ENCODE data around the gene PYDC2.

PYDC2 gene

GRCh38 chr3:191461113-191461595 lies at the start of gene PYDC2:
Gene PYDC2 (plus strand): TSS chr3:191461163. CDS start chr3:191461163, 0 bp downstream.
- DNase-seq: no peak

- DNase-seq: no peak
Measured at GRCh38 chr3:191412759-191413158, 48.2 kb upstream of the PYDC2 start.

GRCh38 chr3:191414286-191414685 lies 46.7 kb upstream of the PYDC2 start:
- no peak for DNase-seq

- DNase-seq: no peak
Measured at GRCh38 chr3:191414732-191415131, 46.2 kb upstream of the PYDC2 start.

- DNase-seq: no peak
Measured at GRCh38 chr3:191415566-191415965, 45.4 kb upstream of the PYDC2 start.

GRCh38 chr3:191417457-191417729 lies 43.6 kb upstream of the PYDC2 start:
- DNase-seq: no peak

GRCh38 chr3:191420771-191421170 lies 40.2 kb upstream of the PYDC2 start:
- no peak for DNase-seq

- DNase-seq: no peak
Measured at GRCh38 chr3:191424881-191425280, 36.1 kb upstream of the PYDC2 start.

- no peak for DNase-seq
Measured at GRCh38 chr3:191425322-191425734, 35.6 kb upstream of the PYDC2 start.

- DNase-seq: no peak
Measured at GRCh38 chr3:191426311-191426710, 34.7 kb upstream of the PYDC2 start.

GRCh38 chr3:191428177-191428576 lies 32.8 kb upstream of the PYDC2 start:
- no peak for DNase-seq

GRCh38 chr3:191430103-191430502 lies 30.9 kb upstream of the PYDC2 start:
- DNase-seq: no peak

- DNase-seq: no peak
Measured at GRCh38 chr3:191431160-191431822, 29.7 kb upstream of the PYDC2 start.

GRCh38 chr3:191432162-191432561 lies 28.8 kb upstream of the PYDC2 start:
- DNase-seq: no peak

- no peak for DNase-seq
Measured at GRCh38 chr3:191434024-191434423, 26.9 kb upstream of the PYDC2 start.

GRCh38 chr3:191435981-191436380 lies 25.0 kb upstream of the PYDC2 start:
- DNase-seq: no peak

- DNase-seq: no peak
Measured at GRCh38 chr3:191438150-191438814, 22.7 kb upstream of the PYDC2 start.

- no peak for DNase-seq
Measured at GRCh38 chr3:191440532-191440931, 20.4 kb upstream of the PYDC2 start.

GRCh38 chr3:191441687-191442086 lies 19.3 kb upstream of the PYDC2 start:
- no peak for DNase-seq

GRCh38 chr3:191444569-191444968 lies 16.4 kb upstream of the PYDC2 start:
- DNase-seq: no peak

- DNase-seq: no peak
Measured at GRCh38 chr3:191449256-191449655, 11.7 kb upstream of the PYDC2 start.

GRCh38 chr3:191455257-191455952 lies 5.6 kb upstream of the PYDC2 start:
- DNase-seq: no peak

- no peak for DNase-seq
Measured at GRCh38 chr3:191460360-191460759, 603 bp upstream of the PYDC2 start.

- DNase-seq: no peak
Measured at GRCh38 chr3:191470080-191470479, 9.1 kb downstream of the PYDC2 start.
